PC-3 (cell line): ENCODE measurements around the gene B4GALNT1. TPM values are rescaled to one million over a fixed set of nuclear protein-coding genes. Genes with fewer than 3 reads are reported as not detected.

Experiments used
- ATAC-seq: fragments of 200-7000 bp; cut with Tn5 transposase; 2 replicates; pipeline ENCODE4 v1.9.1; 2020; ENCODE audit warnings: mild to moderate bottlenecking, moderate library complexity
- BruUV-seq: library from RNA; stranded (reverse); fragments of 400-500 nt; replicated peaks from 2 replicates; lab custom pipeline; 2021; lab: Mats Ljungman, UMichigan
- CTCF ChIA-PET: fragments of 300-600 bp; sonication (Branson Sonifier 250); formaldehyde crosslinking; loops from one replicate; lab custom pipeline; 2022; ENCODE audit warnings: antibody characterized with exemption; lab: Charles Lee
- POLR2A ChIA-PET: fragments of 300-600 bp; sonication (Branson Sonifier 250); formaldehyde crosslinking; loops from one replicate; lab custom pipeline; 2022; ENCODE audit warnings: antibody characterized with exemption; ENCODE audit not compliant: unreplicated experiment; lab: Charles Lee
- DNase-seq: peaks from one replicate; pipeline ENCODE4 v3.0.0-alpha.2; 2015
- H2AFZ ChIP-seq: fragments of 300-600 bp; sonication (generic); 2 replicates; pipeline ENCODE4 v1.6.0; 2016; ENCODE audit warnings: antibody characterized with exemption, low read length
- H3F3A ChIP-seq: fragments of 300-600 bp; sonication (generic); one replicate; pipeline ENCODE4 v1.6.0; 2017; ENCODE audit warnings: antibody characterized with exemption, low read length, control low read depth, mild to moderate bottlenecking; ENCODE audit not compliant: unreplicated experiment
- H3K27ac ChIP-seq: fragments of 300-600 bp; sonication (generic); 2 replicates; pipeline ENCODE4 v1.5.1; 2016; ENCODE audit warnings: mild to moderate bottlenecking, low read length
- H3K27me3 ChIP-seq: fragments of 300-600 bp; sonication (generic); 2 replicates; pipeline ENCODE4 v1.6.1; 2016; ENCODE audit warnings: low read length, mixed read lengths
- H3K36me3 ChIP-seq: fragments of 300-600 bp; sonication (generic); 2 replicates; pipeline ENCODE4 v1.6.1; 2016; ENCODE audit warnings: low read depth, mixed run types, low read length, mixed read lengths
- H3K4me1 ChIP-seq: fragments of 300-600 bp; sonication (generic); 2 replicates; pipeline ENCODE4 v1.5.1; 2016; ENCODE audit warnings: low read length; ENCODE audit not compliant: insufficient read depth
- H3K4me2 ChIP-seq: fragments of 300-600 bp; sonication (generic); 2 replicates; pipeline ENCODE4 v1.6.0; 2016; ENCODE audit warnings: low read length
- H3K4me3 ChIP-seq: fragments of 300-600 bp; sonication (generic); 2 replicates; pipeline ENCODE4 v1.5.1; 2016; ENCODE audit warnings: mild to moderate bottlenecking, low read length, mixed read lengths
- H3K79me2 ChIP-seq: fragments of 300-600 bp; sonication (generic); 2 replicates; pipeline ENCODE4 v1.6.1; 2017; ENCODE audit warnings: low read length, mixed read lengths
- H3K9ac ChIP-seq: fragments of 300-600 bp; sonication (generic); 2 replicates; pipeline ENCODE4 v1.6.0; 2016; ENCODE audit warnings: mild to moderate bottlenecking, low read length
- H3K9me2 ChIP-seq: fragments of 300-600 bp; sonication (generic); replicated peaks from 2 replicates; pipeline ENCODE4 v1.6.1; 2016; ENCODE audit warnings: mixed run types, low read length, mixed read lengths
- H3K9me3 ChIP-seq: fragments of 300-600 bp; sonication (generic); 2 replicates; pipeline ENCODE4 v1.6.1; 2016; ENCODE audit warnings: low read length, mixed read lengths
- H4K20me1 ChIP-seq: fragments of 300-600 bp; sonication (generic); 2 replicates; pipeline ENCODE4 v1.6.1; 2016; ENCODE audit warnings: low read length, mixed read lengths
- EZH2 ChIP-seq: fragments of 300-600 bp; sonication (generic); IDR thresholded peaks from one replicate; pipeline ENCODE4 v1.6.1; 2017; ENCODE audit warnings: antibody characterized with exemption, mild to moderate bottlenecking, low read length; ENCODE audit not compliant: unreplicated experiment
- EZH2phosphoT487 ChIP-seq: fragments of 300-600 bp; sonication (generic); IDR thresholded peaks from 2 replicates; pipeline ENCODE4 v1.6.1; 2018; ENCODE audit warnings: mild to moderate bottlenecking, antibody characterized with exemption, low read length, borderline replicate concordance
- intact Hi-C: fragments of 100-400 bp; cut with micrococcal nuclease; formaldehyde crosslinking; loops from 2 replicates; pipeline ENCODE4 v1.9.0; 2023
- total RNA-seq: library from RNA; depleted of rRNA; stranded (reverse); fragments of >200 nt; gene quantifications from 2 replicates; pipeline ENCODE4 v1.2.3, GENCODE V29; 2014
- TF ChIP-seq, protein P1 (sequence below): fragments of 300-600 bp; sonication (generic); conservative IDR thresholded peaks from 2 replicates; pipeline ENCODE4 v1.5.1; 2017; ENCODE audit warnings: antibody characterized with exemption, low read depth, mild to moderate bottlenecking, low read length

Gene B4GALNT1
- total RNA-seq, 1 experiment from 2014 or later: 39.0 TPM

DNA sequence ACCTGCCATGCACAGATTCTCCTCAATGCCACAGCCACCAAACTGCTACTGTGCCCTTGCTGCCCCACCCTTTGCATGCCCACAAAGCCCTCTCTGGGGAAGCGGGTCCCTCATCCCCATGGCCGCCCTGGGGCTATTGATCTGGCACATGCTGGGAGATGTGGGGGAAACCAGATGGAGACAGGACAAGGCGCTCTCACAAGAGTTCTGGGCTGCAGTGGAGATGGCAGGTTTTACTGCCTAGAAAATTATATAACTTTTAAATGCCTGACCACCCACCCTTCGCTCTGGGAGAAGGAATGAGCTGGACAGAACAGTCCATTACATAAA lies 52.6 kb downstream of the B4GALNT1 start:
- POLR2A ChIA-PET: no interaction called here
- CTCF ChIA-PET: no interaction called here
- no TSS peak for BruUV-seq
- Histone ChIP-seq H3K27ac (no peak overlapping the region), H3K4me1 (peaks cover 9% of the 10 kb centered on the region), H3K79me2 (no peaks in the 10 kb centered on the region), H4K20me1 (no peaks in the 10 kb centered on the region), H3F3A (no peaks in the 10 kb centered on the region), H3K36me3 (no peaks in the 10 kb centered on the region), H3K4me2 (no peak overlapping the region), H3K27me3 (no peaks in the 10 kb centered on the region), H2AFZ (no peak overlapping the region), H3K4me3 (no peak overlapping the region), H3K9me3 (no peaks in the 10 kb centered on the region), H3K9me2 (no peaks in the 10 kb centered on the region), H3K9ac (no peak overlapping the region)
- intact Hi-C loops: loop anchor here (5.0 kb wide), 1 partner anchor 112 kb away; the partner anchor contains the start of gene OS9
- DNase-seq (no peak), ATAC-seq (no peak)
- TF ChIP-seq EZH2phosphoT487 (no peak), EZH2 (no peak)
- TF ChIP-seq, protein P1, sequence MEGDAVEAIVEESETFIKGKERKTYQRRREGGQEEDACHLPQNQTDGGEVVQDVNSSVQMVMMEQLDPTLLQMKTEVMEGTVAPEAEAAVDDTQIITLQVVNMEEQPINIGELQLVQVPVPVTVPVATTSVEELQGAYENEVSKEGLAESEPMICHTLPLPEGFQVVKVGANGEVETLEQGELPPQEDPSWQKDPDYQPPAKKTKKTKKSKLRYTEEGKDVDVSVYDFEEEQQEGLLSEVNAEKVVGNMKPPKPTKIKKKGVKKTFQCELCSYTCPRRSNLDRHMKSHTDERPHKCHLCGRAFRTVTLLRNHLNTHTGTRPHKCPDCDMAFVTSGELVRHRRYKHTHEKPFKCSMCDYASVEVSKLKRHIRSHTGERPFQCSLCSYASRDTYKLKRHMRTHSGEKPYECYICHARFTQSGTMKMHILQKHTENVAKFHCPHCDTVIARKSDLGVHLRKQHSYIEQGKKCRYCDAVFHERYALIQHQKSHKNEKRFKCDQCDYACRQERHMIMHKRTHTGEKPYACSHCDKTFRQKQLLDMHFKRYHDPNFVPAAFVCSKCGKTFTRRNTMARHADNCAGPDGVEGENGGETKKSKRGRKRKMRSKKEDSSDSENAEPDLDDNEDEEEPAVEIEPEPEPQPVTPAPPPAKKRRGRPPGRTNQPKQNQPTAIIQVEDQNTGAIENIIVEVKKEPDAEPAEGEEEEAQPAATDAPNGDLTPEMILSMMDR: no peak

DNA sequence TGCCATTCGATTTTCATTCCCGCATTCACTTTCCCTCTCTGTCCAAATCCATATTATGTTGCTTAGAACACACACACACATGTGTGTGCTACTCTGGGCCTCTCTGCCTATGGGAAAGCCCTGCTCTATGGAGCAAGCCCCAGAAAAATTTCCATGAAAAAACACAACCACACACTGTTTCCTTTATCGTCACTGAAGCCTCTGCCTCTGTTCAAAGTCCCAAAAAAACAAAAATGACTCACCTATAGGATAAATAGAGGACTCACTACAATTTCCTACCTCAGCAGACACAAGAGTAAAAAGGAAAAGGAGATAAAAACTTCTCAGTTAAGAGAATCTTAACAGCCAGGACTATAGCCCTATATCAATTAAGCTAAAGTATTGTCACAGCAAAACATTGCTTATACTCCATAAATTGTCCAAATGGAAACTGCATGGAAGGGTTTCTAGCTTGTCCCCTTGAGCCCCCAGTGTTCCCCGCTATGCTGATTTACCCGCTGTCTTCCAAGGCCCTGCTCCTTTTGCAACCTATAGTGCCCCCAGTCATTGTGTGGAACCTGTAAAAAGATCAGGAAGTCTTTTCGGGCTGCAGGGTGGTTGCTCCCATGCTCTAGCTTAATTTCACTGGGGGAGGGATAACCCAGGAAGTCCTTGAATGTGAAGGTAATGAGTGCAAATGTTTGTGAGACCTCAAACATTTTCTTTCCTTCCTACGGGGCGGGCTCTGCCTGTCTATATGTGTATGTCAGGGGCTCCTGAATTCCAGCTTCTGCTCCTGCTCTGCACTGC lies 53.1 kb downstream of the B4GALNT1 start:
- Histone ChIP-seq H3F3A (no peaks in the 10 kb centered on the region), H3K27me3 (no peaks in the 10 kb centered on the region), H3K4me1 (peaks cover 9% of the 10 kb centered on the region), H3K36me3 (no peaks in the 10 kb centered on the region), H3K4me2 (peak overlapping the region; percentile 7; the same call in 1 of the 2 replicates), H3K9ac (no peak overlapping the region), H3K9me2 (no peaks in the 10 kb centered on the region), H3K79me2 (no peaks in the 10 kb centered on the region), H4K20me1 (no peaks in the 10 kb centered on the region), H3K27ac (no peak overlapping the region), H3K9me3 (no peaks in the 10 kb centered on the region), H2AFZ (no peak overlapping the region), H3K4me3 (no peak overlapping the region)
- intact Hi-C loops: loop anchor here (5.0 kb wide), 1 partner anchor 112 kb away; the partner anchor contains the start of gene OS9
- ATAC-seq (peak; percentile 74), DNase-seq (peak; percentile 42)
- ChIA-PET CTCF (no interaction called here), POLR2A (no interaction called here)
- no TSS peak for BruUV-seq
- TF ChIP-seq EZH2phosphoT487 (no peak), EZH2 (no peak)
- TF ChIP-seq, protein P1: no peak

DNA sequence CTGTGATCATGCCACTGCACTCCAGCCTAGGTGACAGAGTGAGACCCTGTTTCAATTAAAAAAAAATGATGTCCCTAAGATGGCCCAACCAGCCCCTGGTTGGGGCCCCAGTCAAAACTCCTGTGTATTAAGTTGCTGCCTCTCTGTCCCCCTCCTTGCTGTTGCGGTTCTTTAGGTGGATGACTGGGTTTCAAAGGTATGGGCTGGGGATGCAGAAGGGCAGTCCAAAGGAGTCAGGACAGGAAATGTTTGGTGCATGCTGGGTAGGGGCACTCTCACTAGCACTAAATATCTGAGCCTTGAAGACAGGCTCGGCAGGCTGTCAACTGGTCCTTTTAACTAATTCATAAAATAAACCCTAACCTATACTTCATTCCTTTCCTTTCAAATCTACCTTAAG lies 54.0 kb downstream of the B4GALNT1 start:
- Histone ChIP-seq H3F3A (no peaks in the 10 kb centered on the region), H3K27me3 (no peaks in the 10 kb centered on the region), H3K27ac (no peak overlapping the region), H3K4me3 (no peak overlapping the region), H3K9me3 (no peaks in the 10 kb centered on the region), H3K4me2 (no peak overlapping the region), H3K4me1 (peaks cover 9% of the 10 kb centered on the region), H3K36me3 (no peaks in the 10 kb centered on the region), H3K9me2 (no peaks in the 10 kb centered on the region), H4K20me1 (no peaks in the 10 kb centered on the region), H3K79me2 (no peaks in the 10 kb centered on the region), H2AFZ (no peak overlapping the region), H3K9ac (no peak overlapping the region)
- ATAC-seq (no peak), DNase-seq (no peak)
- CTCF ChIA-PET: no interaction called here
- POLR2A ChIA-PET: no interaction called here
- intact Hi-C loops: no loop called here
- BruUV-seq: no TSS peak
- TF ChIP-seq, protein P1: no peak
- TF ChIP-seq EZH2: no peak
- no peak for TF ChIP-seq EZH2phosphoT487
